Muscle layer of duodenum (tissue), 2 donors: ENCODE results near the gene PGBD4.

Experiments used
- H3K27ac ChIP-seq: one replicate; pipeline ENCODE4 v1.7.0; 2013; ENCODE audit warnings: mild to moderate bottlenecking, low read length
- H3K27me3 ChIP-seq: one replicate; pipeline ENCODE4 v1.7.0; 2013; ENCODE audit warnings: low read depth, mild to moderate bottlenecking, control low read depth, low read length
- H3K36me3 ChIP-seq, 2 donors: one replicate each; pipeline ENCODE4 v1.7.0; 2013; ENCODE audit warnings: low read length in 2 of 2, control low read depth in 1 of 2, mild to moderate bottlenecking in 1 of 2; ENCODE audit not compliant: insufficient read depth in 2 of 2, control insufficient read depth in 1 of 2
- H3K4me1 ChIP-seq, 2 donors: one replicate each; pipeline ENCODE4 v1.7.0; 2013; ENCODE audit warnings: low read length in 2 of 2, mild to moderate bottlenecking in 2 of 2, control low read depth in 1 of 2, moderate library complexity in 1 of 2; ENCODE audit not compliant: insufficient read depth in 2 of 2, control insufficient read depth in 1 of 2
- H3K4me3 ChIP-seq, 2 donors: one replicate each; pipeline ENCODE4 v1.7.0; 2013; ENCODE audit warnings: low read length in 2 of 2, low read depth in 1 of 2, mild to moderate bottlenecking in 1 of 2
- H3K9me3 ChIP-seq, 2 donors: one replicate each; pipeline ENCODE4 v1.7.0; 2013; ENCODE audit warnings: low read length in 2 of 2, control low read depth in 1 of 2, mild to moderate bottlenecking in 1 of 2; ENCODE audit not compliant: control insufficient read depth in 1 of 2
- donor health status: healthy.

Gene PGBD4

GRCh38 chr15:34101366-34102174 is at the start of gene PGBD4, which contains the start of gene EMC7:
Gene PGBD4 (plus strand): TSS chr15:34102083. CDS start chr15:34102532, 449 bp downstream.
Gene EMC7 (minus strand): TSS chr15:34101862. CDS start chr15:34101839, 23 bp downstream.
- Histone ChIP-seq H3K27ac (peak within 1 kb of the TSS; percentile 91), H3K27me3 (no peaks in the 10 kb centered on the region), H3K4me1 (peaks cover 5 to 29% of the 10 kb centered on the region in 2 donors), H3K4me3 (peak within 1 kb of the TSS; percentile 84 to 97), H3K36me3 (no peaks in the 10 kb centered on the region), H3K9me3 (no peaks in the 10 kb centered on the region)

- Histone ChIP-seq H3K36me3 (no peaks in the 10 kb centered on the region), H3K27me3 (no peaks in the 10 kb centered on the region), H3K27ac (no peak overlapping the region), H3K4me1 (no peaks in the 10 kb centered on the region), H3K4me3 (no peak overlapping the region), H3K9me3 (peaks cover 0 to 19% of the 10 kb centered on the region in 2 donors)
These were observed 47.7 kb upstream of the PGBD4 start for GRCh38 chr15:34054081-34054707.

DNA sequence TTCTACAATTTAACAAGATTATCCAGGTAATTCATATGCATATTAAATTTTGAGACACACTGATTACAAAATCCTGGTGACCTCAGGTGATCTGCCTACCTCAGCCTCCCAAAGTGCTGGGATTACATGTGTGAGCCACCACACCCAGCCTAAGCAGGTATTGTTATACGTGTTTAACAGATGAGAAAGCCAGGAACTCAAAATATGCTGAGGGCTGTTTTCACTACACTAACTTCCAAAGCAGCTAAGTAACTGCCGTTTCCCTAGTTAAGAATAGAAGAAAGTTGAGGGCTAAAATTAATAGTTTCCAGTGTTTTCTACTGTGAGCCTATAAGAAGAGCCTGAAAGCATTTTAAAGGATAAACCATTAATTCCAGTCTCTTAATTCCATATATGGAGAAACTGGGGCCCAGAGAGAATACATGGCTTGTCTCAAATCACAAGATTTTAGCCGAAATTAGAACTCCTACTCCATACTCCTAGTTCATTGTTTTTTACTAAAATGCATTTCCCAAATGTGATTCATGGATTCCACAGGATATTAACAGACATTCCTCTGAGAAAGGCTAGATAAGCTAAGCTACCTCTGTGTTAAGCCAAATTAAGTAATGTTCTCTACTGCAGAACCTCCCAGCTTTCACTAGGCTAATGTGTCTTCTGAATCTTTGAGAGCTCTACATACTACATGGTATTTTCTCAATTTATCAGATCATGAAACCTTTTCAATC is 45.9 kb upstream of the PGBD4 start:
- Histone ChIP-seq H3K4me3 (no peak overlapping the region), H3K27ac (no peak overlapping the region), H3K27me3 (no peaks in the 10 kb centered on the region), H3K9me3 (peaks cover 0 to 7% of the 10 kb centered on the region in 2 donors), H3K36me3 (no peaks in the 10 kb centered on the region), H3K4me1 (no peaks in the 10 kb centered on the region)

DNA sequence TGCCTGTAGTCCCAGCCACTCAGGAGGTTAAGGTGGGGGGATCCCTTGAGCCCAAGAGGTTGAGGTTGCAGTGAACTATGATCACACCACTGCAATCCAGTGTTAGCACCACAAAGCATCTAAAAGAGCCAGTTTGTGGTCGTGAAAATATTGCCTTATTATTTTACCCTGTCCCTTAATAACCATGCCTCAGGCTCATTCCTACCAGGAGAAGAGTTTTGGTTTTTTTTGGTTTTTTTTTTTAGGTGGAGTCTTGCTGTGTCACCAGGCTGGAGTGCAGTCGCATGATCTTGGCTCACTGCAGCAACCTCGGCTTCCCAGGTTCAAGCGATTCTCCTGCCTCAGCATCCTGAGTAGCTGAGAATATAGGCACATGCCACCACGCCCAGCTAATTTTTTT is 45.0 kb upstream of the PGBD4 start:
- Histone ChIP-seq H3K4me3 (no peak overlapping the region), H3K9me3 (peaks cover 0 to 2% of the 10 kb centered on the region in 2 donors), H3K27me3 (no peaks in the 10 kb centered on the region), H3K36me3 (no peaks in the 10 kb centered on the region), H3K4me1 (no peaks in the 10 kb centered on the region), H3K27ac (no peak overlapping the region)

GRCh38 chr15:34059476-34059875 is 42.4 kb upstream of the PGBD4 start:
- no peaks in the 10 kb centered on the region for H3K4me1 ChIP-seq
- no peak overlapping the region for H3K4me3 ChIP-seq
- no peak overlapping the region for H3K27ac ChIP-seq
- no peaks in the 10 kb centered on the region for H3K27me3 ChIP-seq
- no peaks in the 10 kb centered on the region for H3K36me3 ChIP-seq
- H3K9me3 ChIP-seq, result no peaks in the 10 kb centered on the region

GRCh38 chr15:34059946-34060345 is 41.9 kb upstream of the PGBD4 start:
- no peaks in the 10 kb centered on the region for H3K9me3 ChIP-seq

GRCh38 chr15:34064438-34064837 is 37.4 kb upstream of the PGBD4 start:
- Histone ChIP-seq H3K9me3 (no peaks in the 10 kb centered on the region), H3K27me3 (no peaks in the 10 kb centered on the region), H3K4me1 (no peaks in the 10 kb centered on the region), H3K36me3 (no peaks in the 10 kb centered on the region), H3K4me3 (no peak overlapping the region), H3K27ac (no peak overlapping the region)

More at GRCh38 chr15:34059946-34060345, 41.9 kb upstream of the PGBD4 start:
- H3K27me3 ChIP-seq, result no peaks in the 10 kb centered on the region
- no peak overlapping the region for H3K4me3 ChIP-seq
- H3K36me3 ChIP-seq, result no peaks in the 10 kb centered on the region
- H3K27ac ChIP-seq, result no peak overlapping the region
- no peaks in the 10 kb centered on the region for H3K4me1 ChIP-seq

DNA sequence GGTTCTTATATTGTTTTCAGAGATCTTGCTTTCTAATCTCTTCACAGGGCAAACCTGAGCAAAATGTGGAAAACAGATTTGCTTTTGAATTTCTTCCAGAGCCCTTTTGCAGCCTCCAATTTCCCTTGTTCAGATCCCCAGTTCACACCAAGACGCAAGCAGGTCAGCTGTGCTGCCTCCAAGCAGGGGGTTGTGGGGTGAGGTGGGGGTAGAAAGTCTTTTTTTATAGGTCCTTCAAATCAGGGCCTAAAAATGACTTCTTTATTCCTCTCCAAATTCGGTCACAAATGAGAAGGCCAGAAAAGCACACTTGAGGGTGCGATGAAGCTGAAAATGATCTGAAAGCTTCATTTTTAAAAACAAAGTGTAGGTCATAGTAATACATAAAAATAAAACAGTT is 36.6 kb upstream of the PGBD4 start:
- Histone ChIP-seq H3K4me3 (no peak overlapping the region), H3K36me3 (no peaks in the 10 kb centered on the region), H3K9me3 (no peaks in the 10 kb centered on the region), H3K4me1 (no peaks in the 10 kb centered on the region), H3K27me3 (no peaks in the 10 kb centered on the region), H3K27ac (no peak overlapping the region)

GRCh38 chr15:34065941-34066340 is 35.9 kb upstream of the PGBD4 start:
- Histone ChIP-seq H3K4me1 (no peaks in the 10 kb centered on the region), H3K36me3 (no peaks in the 10 kb centered on the region), H3K9me3 (no peaks in the 10 kb centered on the region), H3K27me3 (no peaks in the 10 kb centered on the region), H3K4me3 (no peak overlapping the region), H3K27ac (no peak overlapping the region)

DNA sequence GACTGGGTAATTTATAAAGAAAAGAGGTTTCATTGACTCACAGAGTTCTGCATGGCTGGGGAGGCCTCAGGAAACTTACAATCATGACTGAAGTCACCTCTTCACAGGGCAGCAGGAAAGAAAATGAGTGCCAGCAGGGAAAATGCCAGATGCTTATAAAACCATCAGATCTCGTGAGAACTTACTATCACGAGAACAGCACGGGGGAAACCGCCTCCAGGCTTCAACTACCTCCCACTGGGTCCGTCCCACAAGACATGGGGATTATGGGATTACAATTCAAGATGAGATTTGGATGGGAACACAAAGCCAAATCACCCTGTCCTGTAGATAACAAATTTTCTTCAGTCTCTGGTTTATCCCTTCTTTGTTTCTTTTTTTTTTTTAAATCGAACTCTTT is 31.9 kb upstream of the PGBD4 start:
- no peaks in the 10 kb centered on the region for H3K36me3 ChIP-seq
- H3K9me3 ChIP-seq, result no peaks in the 10 kb centered on the region
- H3K4me1 ChIP-seq, result no peaks in the 10 kb centered on the region
- H3K27me3 ChIP-seq, result no peaks in the 10 kb centered on the region
- H3K4me3 ChIP-seq, result no peak overlapping the region
- no peak overlapping the region for H3K27ac ChIP-seq

DNA sequence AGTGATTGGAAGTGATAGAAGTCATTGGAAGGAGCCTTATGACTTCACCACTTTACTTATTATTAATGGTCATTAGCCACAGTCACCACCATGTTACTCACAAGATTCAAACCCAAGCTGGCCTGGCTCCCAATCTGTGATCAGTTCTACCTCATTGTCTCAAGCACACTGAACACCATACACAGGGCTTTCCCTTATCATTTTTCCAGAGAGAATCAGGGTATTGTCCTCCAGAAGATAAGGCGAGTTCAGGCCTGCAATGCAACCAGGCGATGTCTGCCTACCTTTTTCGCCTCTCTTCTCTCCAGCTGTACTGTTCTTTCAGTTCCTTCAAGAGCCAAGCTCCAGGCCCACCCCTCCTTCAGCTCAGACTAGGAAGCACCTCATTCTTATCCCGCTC is 25.1 kb upstream of the PGBD4 start:
- Histone ChIP-seq H3K27me3 (no peaks in the 10 kb centered on the region), H3K36me3 (no peaks in the 10 kb centered on the region), H3K27ac (no peak overlapping the region), H3K4me3 (no peak overlapping the region), H3K4me1 (no peaks in the 10 kb centered on the region), H3K9me3 (no peaks in the 10 kb centered on the region)
